ENCODE measurements around the gene UNC13D. TPM values are rescaled to one million over a fixed set of nuclear protein-coding genes. Genes with fewer than 3 reads are reported as not detected.
A peak's percentile ranks its signal among the peaks of the same experiment; 100 is the strongest.

UNC13D gene
- total RNA-seq, 1 donor from 2014 or later = 33.1 TPM

GRCh38 chr17:75880266-75880665 is 36.1 kb upstream of the UNC13D start:
- Histone ChIP-seq H3K27ac (peak overlapping the region; percentile 2 to 9), H3K36me3 (no peaks in the 10 kb centered on the region), H3K4me1 (peaks cover 12 to 21% of the 10 kb centered on the region in 2 donors), H3K4me3 (no peak overlapping the region), H3K27me3 (no peaks in the 10 kb centered on the region), H3K9me3 (no peaks in the 10 kb centered on the region)
- TF ChIP-seq CTCF (IDR thresholded peaks at IDR 0.05) = no peak
- DNase-seq (ENCODE audit: low spot score in 2 of 2) = no peak
- intact Hi-C loops (cut with DNase I) = no loop called here

DNA sequence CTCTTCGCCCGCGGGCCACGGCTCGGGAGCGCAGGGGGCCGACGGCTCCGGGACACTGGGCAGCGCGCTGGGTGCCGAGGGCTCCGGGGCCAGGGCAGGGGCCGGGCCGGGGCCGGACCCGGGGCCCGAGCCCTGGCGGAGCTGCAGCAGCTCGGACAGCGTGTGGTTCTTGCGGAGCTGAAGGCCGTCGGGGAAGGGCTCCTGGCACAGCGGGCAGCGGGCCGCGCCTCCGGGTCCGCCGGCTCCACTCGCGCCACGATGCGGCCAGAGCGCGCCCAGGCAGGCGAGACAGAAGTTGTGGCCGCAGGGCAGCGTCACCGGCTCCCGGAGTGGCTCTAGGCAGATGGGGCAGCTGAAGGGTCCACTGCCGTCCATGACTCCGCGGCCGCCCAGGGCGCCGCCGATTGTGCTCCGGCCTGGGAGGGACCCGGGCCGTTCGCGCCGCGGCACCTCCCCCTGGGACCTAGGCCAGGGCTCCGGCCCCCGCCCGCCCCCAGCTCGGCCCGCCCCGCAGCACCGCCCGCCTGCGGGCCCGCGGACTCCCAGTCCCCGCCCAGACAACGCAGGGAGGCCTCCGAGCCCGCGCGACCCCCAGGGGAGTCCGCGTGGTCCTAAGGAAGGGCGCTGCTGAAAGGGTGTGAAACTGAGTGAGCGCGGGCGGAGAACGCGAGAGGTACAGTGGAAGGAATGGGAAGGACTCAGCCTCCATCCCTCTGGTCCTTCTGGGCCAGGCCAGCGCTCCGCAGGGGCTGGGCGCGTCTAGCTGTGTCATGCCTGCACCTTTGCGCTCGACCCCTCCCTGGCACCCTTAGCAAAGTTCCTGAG is 34.2 kb upstream of the UNC13D start, which contains the start of gene TRIM47:
TSS of gene TRIM47 (minus strand) at position 408 of the 825 bp plus-strand sequence. CDS start at position 375, 33 bp downstream.
- peak within 1 kb of the TSS; percentile 96 to 99 for H3K27ac ChIP-seq
- peaks cover 13% of the 10 kb centered on the region in 2 donors for H3K36me3 ChIP-seq
- H3K27me3 ChIP-seq = no peaks in the 10 kb centered on the region
- intact Hi-C loops (cut with DNase I) = loop anchor here (1.0 to 10.0 kb wide), 3 partner anchors 18 to 214 kb away; partner anchors contain the start of genes RECQL5, SAP30BP and TRIM65
- H3K4me1 ChIP-seq = peaks cover 27 to 40% of the 10 kb centered on the region in 2 donors
- peak within 1 kb of the TSS; percentile 85 to 96 for H3K4me3 ChIP-seq
- H3K9me3 ChIP-seq = no peaks in the 10 kb centered on the region
- TF ChIP-seq CTCF (IDR thresholded peaks at IDR 0.05) = no peak
- peak in 1 of 2 donors; percentile 88 for DNase-seq (ENCODE audit: low spot score in 2 of 2)

DNA sequence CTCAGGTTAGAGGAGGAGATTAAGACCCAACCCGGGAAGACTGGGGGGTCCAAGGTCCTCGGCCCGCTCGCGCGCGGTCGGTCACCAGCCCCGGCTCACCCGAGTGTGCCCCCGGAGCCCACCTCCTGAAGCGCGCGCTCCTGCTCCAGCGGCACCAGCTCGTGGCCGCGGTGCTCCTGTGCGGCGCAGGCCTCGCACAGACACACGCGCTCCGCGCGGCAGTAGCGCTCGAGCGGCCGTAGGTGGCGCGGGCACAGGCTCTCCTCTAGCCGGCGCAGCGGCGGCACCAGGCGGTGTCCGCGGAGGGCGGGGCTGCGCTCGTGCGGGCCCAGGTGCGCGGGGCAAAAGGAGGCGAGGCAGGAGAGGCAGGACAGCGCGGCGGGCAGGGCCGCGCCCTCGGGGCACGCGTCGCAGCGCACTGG is 33.6 kb upstream of the UNC13D start:
- intact Hi-C loops (cut with DNase I) = loop anchor here (1.0 to 10.0 kb wide), 5 partner anchors 19 to 213 kb away; partner anchors contain the start of genes MRPL38, RECQL5, SAP30BP and TRIM65
- H3K36me3 ChIP-seq = peaks cover 13% of the 10 kb centered on the region in 2 donors
- DNase-seq (ENCODE audit: low spot score in 2 of 2) = peak in 1 of 2 donors; percentile 86
- TF ChIP-seq CTCF (IDR thresholded peaks at IDR 0.05) = peak in 2 of 3 experiments; percentile 48 to 51
- H3K9me3 ChIP-seq = no peaks in the 10 kb centered on the region
- peak overlapping the region; percentile 85 to 96 for H3K4me3 ChIP-seq
- peaks cover 33 to 45% of the 10 kb centered on the region in 2 donors for H3K4me1 ChIP-seq
- H3K27ac ChIP-seq = peak overlapping the region; percentile 96 to 99
- H3K27me3 ChIP-seq = no peaks in the 10 kb centered on the region

GRCh38 chr17:75876938-75877751 is 32.9 kb upstream of the UNC13D start:
- Histone ChIP-seq H3K36me3 (peaks cover 13% of the 10 kb centered on the region in 2 donors), H3K27me3 (no peaks in the 10 kb centered on the region), H3K4me1 (peaks cover 38 to 50% of the 10 kb centered on the region in 2 donors), H3K27ac (peak overlapping the region; percentile 96 to 99), H3K9me3 (no peaks in the 10 kb centered on the region), H3K4me3 (peak overlapping the region; percentile 85 to 96)
- DNase-seq (ENCODE audit: low spot score in 2 of 2) = peak; percentile 88 to 98
- intact Hi-C loops (cut with DNase I) = loop anchor here (1.0 to 10.0 kb wide), 3 partner anchors 22 to 212 kb away; partner anchors contain the start of genes MRPL38, RECQL5, SAP30BP and WBP2
- TF ChIP-seq CTCF (IDR thresholded peaks at IDR 0.05) = peak; percentile 8 to 44 (median 41)

Measured in ascending aorta (tissue), 2 donors.